T-helper 2 cell treated with Interferon-gamma antibody and Interleukin-4, amounts not matched to agents 5 μg/mL and 100 μg/mL, for 36 hours (primary cell): ENCODE measurements around the gene NID1.

Experiments used
- DNase-seq: peaks from one replicate; pipeline ENCODE4 v3.0.0; 2021; ENCODE audit warnings: low spot score
- H3K27ac Mint-ChIP-seq: one replicate; pipeline ENCODE4 v1.8.0; 2021; ENCODE audit warnings: mild to moderate bottlenecking, mixed read lengths
- H3K27me3 Mint-ChIP-seq: one replicate; pipeline ENCODE4 v1.8.0; 2021; ENCODE audit warnings: low read depth, mixed read lengths
- H3K36me3 Mint-ChIP-seq: one replicate; pipeline ENCODE4 v1.8.0; 2021; ENCODE audit warnings: low read depth, mixed read lengths
- H3K4me1 Mint-ChIP-seq: one replicate; pipeline ENCODE4 v1.8.0; 2021; ENCODE audit warnings: low read depth, mixed read lengths
- H3K4me3 Mint-ChIP-seq: one replicate; pipeline ENCODE4 v1.8.0; 2022; ENCODE audit warnings: mild to moderate bottlenecking, moderate library complexity, mixed read lengths
- H3K9me3 Mint-ChIP-seq: one replicate; pipeline ENCODE4 v1.8.0; 2021; ENCODE audit warnings: mixed read lengths

Gene NID1

DNA sequence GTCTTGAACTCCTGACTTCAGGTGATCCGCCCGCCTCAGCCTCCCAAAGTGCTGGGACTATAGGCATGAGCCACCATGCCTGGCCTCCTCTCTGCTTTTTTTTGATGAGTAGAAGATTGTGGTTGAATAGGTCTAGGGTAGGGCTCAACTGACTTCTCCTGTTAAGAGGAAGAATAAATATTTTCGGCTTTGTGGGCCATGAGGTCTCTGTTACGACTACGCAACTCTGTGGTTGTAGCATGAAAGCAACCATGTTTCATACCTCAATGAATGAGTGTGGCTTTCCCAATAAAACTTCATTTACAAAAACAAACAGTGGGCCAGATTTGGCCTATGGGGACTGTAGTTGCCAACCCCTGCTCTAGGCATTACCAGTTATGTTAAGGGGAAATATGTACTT is 67.8 kb downstream of the NID1 start:
- H3K27ac Mint-ChIP-seq: peak overlapping the region; percentile 60
- peaks cover 8% of the 10 kb centered on the region for H3K36me3 Mint-ChIP-seq

GRCh38 chr1:235996048-235996785 is 68.7 kb downstream of the NID1 start:
- Mint-ChIP-seq H3K36me3 (peaks cover 8% of the 10 kb centered on the region), H3K9me3 (peaks cover 4% of the 10 kb centered on the region), H3K4me1 (peaks cover 45% of the 10 kb centered on the region), H3K4me3 (no peak overlapping the region), H3K27ac (peak overlapping the region; percentile 36), H3K27me3 (no peaks in the 10 kb centered on the region)
- no peak for DNase-seq

More for the DNA sequence above, 67.8 kb downstream of the NID1 start:
- peaks cover 4% of the 10 kb centered on the region for H3K9me3 Mint-ChIP-seq
- no peak for DNase-seq
- H3K4me3 Mint-ChIP-seq: no peak overlapping the region
- no peaks in the 10 kb centered on the region for H3K27me3 Mint-ChIP-seq
- H3K4me1 Mint-ChIP-seq: peaks cover 52% of the 10 kb centered on the region

- peaks cover 7% of the 10 kb centered on the region for H3K36me3 Mint-ChIP-seq
- no peak for DNase-seq
- no peak overlapping the region for H3K4me3 Mint-ChIP-seq
- peaks cover 4% of the 10 kb centered on the region for H3K9me3 Mint-ChIP-seq
- no peaks in the 10 kb centered on the region for H3K27me3 Mint-ChIP-seq
- H3K4me1 Mint-ChIP-seq: peaks cover 40% of the 10 kb centered on the region
- no peak overlapping the region for H3K27ac Mint-ChIP-seq
Measured at GRCh38 chr1:235995511-235995910, 69.4 kb downstream of the NID1 start.

DNA sequence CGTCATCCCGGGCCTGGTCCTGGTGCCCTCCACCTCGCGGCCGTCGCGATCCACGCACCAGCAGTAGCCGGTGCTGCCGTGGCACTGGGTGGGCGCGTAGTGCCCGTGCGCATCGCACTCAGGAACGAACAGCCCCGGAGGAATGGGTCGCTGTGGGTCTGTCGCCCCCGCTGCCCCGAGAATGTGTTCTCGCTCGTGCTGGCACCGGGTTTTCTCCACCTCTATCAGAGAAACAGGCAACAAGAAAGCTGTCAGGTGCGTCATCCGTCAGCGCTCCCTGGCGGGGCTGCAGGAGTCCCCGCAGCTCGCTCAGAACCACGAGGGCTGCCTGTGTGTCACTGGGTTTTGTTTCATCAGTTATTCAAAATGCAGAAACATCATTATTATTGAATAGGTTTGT is 71.2 kb downstream of the NID1 start:
- Mint-ChIP-seq H3K4me1 (peaks cover 23% of the 10 kb centered on the region), H3K4me3 (no peak overlapping the region), H3K27me3 (peaks cover 1% of the 10 kb centered on the region), H3K27ac (no peak overlapping the region), H3K9me3 (peaks cover 10% of the 10 kb centered on the region), H3K36me3 (peaks cover 7% of the 10 kb centered on the region)
- no peak for DNase-seq

GRCh38 chr1:235992868-235993267 is 72.0 kb downstream of the NID1 start:
- no peak for DNase-seq
- Mint-ChIP-seq H3K4me3 (no peak overlapping the region), H3K27ac (no peak overlapping the region)

DNA sequence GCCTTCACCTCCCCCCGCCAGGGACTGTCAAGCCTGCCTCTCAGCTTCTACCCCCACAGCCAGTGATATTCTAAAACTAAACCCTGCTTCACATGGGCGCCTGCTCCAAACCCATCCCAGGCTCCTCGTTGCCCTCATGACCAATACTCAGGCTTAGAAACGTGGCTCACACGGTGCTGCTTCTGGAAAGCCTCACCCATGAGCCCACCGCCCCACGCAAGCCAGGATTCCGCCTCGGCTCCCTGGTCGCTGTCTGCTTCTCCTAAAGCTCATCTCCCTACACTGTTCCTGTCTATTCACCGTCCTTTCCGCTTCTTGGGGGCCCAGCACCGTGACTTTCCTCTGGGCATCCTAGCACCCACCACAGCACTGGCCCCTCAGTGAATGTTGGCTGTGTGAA is 72.5 kb downstream of the NID1 start:
- Mint-ChIP-seq H3K27me3 (peaks cover 14% of the 10 kb centered on the region), H3K4me1 (peaks cover 18% of the 10 kb centered on the region), H3K27ac (no peak overlapping the region), H3K9me3 (peaks cover 14% of the 10 kb centered on the region), H3K36me3 (peaks cover 7% of the 10 kb centered on the region), H3K4me3 (no peak overlapping the region)
- no peak for DNase-seq

More at GRCh38 chr1:235992868-235993267, 72.0 kb downstream of the NID1 start:
- Mint-ChIP-seq H3K9me3 (peaks cover 10% of the 10 kb centered on the region), H3K36me3 (peaks cover 7% of the 10 kb centered on the region), H3K27me3 (peaks cover 9% of the 10 kb centered on the region), H3K4me1 (peaks cover 17% of the 10 kb centered on the region)

DNA sequence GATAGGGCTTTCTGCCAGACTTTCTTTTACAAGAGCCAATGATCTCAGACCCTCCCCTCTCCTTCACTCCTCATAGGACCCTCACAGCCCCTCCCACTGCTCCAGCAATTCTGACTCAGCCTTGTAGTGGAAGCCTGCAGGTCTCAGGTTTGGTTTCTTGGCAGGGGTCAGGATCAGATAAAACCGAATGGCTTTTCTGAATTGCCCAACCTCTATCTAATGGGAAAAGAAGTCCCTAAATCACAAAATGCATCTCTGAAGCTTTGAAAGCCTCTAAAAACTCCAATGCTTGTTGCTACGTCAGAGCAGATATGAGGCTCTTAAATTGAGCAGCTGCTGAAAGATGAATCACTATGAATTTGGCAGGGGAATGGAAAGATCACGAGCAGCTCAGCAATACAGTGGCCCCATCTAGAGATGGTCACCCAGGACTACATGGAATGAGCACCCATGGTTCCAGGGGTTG is 74.5 kb downstream of the NID1 start:
- Mint-ChIP-seq H3K27ac (no peak overlapping the region), H3K9me3 (peaks cover 14% of the 10 kb centered on the region), H3K4me1 (peaks cover 6% of the 10 kb centered on the region), H3K4me3 (no peak overlapping the region), H3K27me3 (peaks cover 15% of the 10 kb centered on the region), H3K36me3 (peaks cover 7% of the 10 kb centered on the region)
- no peak for DNase-seq

DNA sequence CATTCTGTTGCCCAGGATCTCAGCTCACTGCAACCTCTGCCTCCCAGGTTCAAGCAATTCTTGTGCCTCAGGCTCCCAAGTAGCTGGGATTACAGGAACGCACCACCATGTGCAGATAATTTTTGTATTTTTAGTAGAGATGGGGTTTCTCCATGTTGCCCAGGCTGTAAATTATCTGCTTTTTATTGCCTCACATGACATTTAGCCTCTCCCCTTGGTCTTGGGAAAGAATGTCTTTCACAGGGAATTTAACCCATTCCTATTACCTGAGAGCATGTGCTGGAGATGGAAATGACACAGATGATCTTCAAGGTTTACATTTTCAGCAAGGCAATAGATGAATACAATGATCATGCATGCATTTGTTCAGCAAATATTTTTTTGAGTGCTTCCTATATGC is 75.8 kb downstream of the NID1 start:
- Mint-ChIP-seq H3K4me1 (peaks cover 4% of the 10 kb centered on the region), H3K36me3 (peaks cover 7% of the 10 kb centered on the region), H3K9me3 (peaks cover 14% of the 10 kb centered on the region), H3K27me3 (peaks cover 18% of the 10 kb centered on the region), H3K4me3 (no peak overlapping the region), H3K27ac (no peak overlapping the region)
- DNase-seq: no peak

DNA sequence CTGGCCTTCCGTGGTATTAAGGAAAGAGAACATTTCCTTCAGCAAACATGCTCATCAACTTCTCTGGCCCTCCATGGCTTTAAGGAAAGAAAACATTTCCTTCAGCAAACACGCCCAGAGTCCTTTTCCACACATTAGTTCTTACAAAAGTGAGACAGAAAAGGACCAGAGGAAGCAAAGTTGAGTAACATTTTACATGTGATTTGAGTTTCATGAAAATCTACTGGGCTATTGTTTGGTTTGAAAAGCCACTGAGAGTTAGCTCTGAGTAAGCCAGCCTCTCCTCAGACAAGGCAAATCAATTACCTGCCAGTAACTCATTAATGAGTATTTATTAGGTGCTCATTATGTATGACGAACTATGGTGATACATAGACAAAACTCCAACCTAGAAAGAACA is 78.0 kb downstream of the NID1 start:
- H3K4me1 Mint-ChIP-seq: peaks cover 5% of the 10 kb centered on the region
- no peak overlapping the region for H3K27ac Mint-ChIP-seq
- H3K27me3 Mint-ChIP-seq: peaks cover 24% of the 10 kb centered on the region
- peaks cover 14% of the 10 kb centered on the region for H3K9me3 Mint-ChIP-seq
- DNase-seq: no peak
- no peak overlapping the region for H3K4me3 Mint-ChIP-seq
- peaks cover 7% of the 10 kb centered on the region for H3K36me3 Mint-ChIP-seq

GRCh38 chr1:235984041-235984825 is 80.7 kb downstream of the NID1 start:
- Mint-ChIP-seq H3K4me1 (peaks cover 5% of the 10 kb centered on the region), H3K27me3 (peaks cover 26% of the 10 kb centered on the region), H3K9me3 (peaks cover 5% of the 10 kb centered on the region), H3K4me3 (no peak overlapping the region), H3K27ac (no peak overlapping the region), H3K36me3 (no peaks in the 10 kb centered on the region)
- no peak for DNase-seq

DNA sequence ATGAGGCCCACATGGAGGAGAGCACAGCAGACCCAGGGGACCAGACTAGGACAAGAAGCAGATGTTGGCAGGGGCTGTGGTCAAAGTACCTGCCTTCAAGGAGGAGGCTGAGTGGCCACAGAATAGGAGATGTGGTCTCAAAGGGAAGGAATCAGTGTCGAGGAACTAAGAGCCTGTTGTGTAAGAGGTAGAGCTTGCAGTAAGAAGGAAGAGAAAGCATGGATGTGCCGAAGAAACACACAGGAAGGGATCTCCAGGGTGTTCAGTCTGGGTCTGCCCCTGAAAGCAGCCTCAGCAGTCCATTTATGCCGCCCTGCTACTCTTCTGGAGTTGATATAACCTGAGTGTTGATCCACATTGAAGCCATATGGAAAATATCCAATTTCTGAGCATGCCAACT is 83.9 kb downstream of the NID1 start:
- H3K36me3 Mint-ChIP-seq: no peaks in the 10 kb centered on the region
- H3K9me3 Mint-ChIP-seq: no peaks in the 10 kb centered on the region
- H3K27me3 Mint-ChIP-seq: peaks cover 16% of the 10 kb centered on the region
- H3K4me3 Mint-ChIP-seq: no peak overlapping the region
- H3K4me1 Mint-ChIP-seq: peaks cover 3% of the 10 kb centered on the region
- DNase-seq: no peak
- no peak overlapping the region for H3K27ac Mint-ChIP-seq

GRCh38 chr1:235979716-235980333 is 85.1 kb downstream of the NID1 start:
- Mint-ChIP-seq H3K9me3 (no peaks in the 10 kb centered on the region), H3K4me1 (peaks cover 3% of the 10 kb centered on the region), H3K27me3 (peaks cover 14% of the 10 kb centered on the region), H3K4me3 (no peak overlapping the region), H3K36me3 (no peaks in the 10 kb centered on the region), H3K27ac (no peak overlapping the region)
- DNase-seq: no peak

GRCh38 chr1:235979176-235979575 is 85.7 kb downstream of the NID1 start:
- no peaks in the 10 kb centered on the region for H3K9me3 Mint-ChIP-seq
- no peaks in the 10 kb centered on the region for H3K36me3 Mint-ChIP-seq
- H3K4me1 Mint-ChIP-seq: peaks cover 3% of the 10 kb centered on the region
- no peak overlapping the region for H3K27ac Mint-ChIP-seq
- H3K27me3 Mint-ChIP-seq: peaks cover 19% of the 10 kb centered on the region
- no peak for DNase-seq
- no peak overlapping the region for H3K4me3 Mint-ChIP-seq

DNA sequence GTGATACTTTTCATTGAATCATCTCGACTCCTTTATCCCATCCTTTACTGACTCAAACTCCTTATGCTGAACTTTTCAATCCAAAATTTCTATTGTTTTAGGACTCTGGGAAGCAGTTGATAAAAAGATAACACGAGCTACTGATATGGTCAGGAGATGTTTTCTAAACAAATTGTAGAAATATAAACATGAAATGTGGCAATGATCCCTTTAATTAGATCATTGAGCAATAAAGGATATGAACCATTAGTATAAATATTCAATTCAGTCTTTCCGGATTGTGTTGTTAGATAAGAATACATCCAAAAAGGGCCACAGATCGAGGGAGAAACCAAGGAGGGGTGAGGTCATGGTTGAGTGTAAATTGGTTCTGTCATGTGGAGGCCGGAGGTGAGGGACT is 88.4 kb downstream of the NID1 start:
- Mint-ChIP-seq H3K27ac (no peak overlapping the region), H3K4me1 (peaks cover 10% of the 10 kb centered on the region), H3K4me3 (no peak overlapping the region), H3K36me3 (no peaks in the 10 kb centered on the region), H3K9me3 (no peaks in the 10 kb centered on the region), H3K27me3 (peaks cover 16% of the 10 kb centered on the region)
- no peak for DNase-seq
